Measurements from ENCODE around the gene ITGA2.

The ITGA2 gene

DNA sequence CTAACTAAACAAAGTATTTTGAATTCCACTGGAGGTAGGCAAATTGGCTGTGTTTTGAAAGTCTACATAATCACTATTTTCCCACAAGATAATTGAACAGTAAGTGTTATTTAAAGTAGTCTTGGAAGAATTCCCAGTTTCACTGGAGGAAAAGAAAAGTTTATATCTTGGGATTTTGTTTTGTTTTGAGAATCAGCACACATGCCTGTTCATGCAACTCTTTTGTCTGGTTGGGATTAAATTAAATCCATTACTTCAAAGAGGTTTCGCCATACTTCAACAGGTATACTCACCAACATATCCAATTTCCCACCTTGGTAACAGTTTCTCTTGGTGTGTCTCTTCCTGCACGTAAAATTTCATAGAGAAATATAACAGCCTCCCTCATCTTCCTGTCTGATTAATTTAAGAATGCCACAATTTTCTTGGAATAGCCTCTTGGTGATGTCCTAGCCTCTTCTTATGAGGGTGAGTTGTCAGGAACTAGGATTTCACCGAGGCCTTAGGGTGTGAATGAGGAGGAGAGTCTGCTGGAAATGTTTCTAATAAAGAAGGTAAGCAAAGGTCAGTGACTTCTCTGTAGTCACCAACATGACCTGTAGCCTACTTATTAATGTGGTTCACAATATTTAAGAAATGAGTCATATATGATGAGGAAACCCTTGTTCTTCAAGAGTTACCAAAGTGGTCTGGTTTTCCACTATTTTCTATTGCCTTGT lies 48.1 kb downstream of the ITGA2 start:
- peak; percentile 64 for ATAC-seq
- TF ChIP-seq TOX (CRISPR knock-in tag; IDR thresholded peaks at IDR 0.05; ENCODE audit: borderline replicate concordance) (peak; percentile 27; the same call in 1 of the 2 replicates), GLIS3 (CRISPR knock-in tag; IDR thresholded peaks at IDR 0.05) (no peak), ZC3H10 (CRISPR knock-in tag; IDR thresholded peaks at IDR 0.05) (no peak), ZFP30 (CRISPR knock-in tag; IDR thresholded peaks at IDR 0.05) (no peak)

DNA sequence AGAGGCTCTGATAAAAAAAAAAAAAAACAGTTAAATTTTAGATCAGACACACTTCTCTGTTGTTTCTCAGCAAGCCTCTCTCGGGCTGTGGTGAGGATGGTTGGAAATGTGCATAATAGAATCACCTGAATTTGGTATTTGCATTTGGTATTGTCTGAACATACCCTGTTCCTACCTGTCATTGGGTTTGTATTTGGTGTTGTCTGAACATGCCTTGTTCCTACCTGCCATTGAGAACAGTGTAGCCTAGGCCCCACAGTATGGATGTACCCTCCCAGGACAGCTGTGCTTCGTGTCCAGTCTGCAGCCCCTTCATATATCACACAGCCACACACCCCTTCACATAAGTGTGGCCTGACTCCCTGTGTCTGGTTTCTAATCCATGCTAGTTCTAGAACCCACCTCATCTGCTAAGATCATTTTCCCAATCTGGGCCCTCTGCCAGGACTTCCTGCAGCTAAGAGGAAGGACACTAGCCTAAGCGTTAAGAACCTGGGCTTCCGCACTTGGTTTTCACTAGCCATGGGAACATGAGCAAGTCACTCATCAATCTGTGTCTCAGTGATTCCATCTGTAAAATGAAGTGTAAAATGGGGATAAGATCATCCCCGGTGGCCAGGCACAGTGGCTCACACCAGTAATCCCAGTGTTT lies 49.2 kb downstream of the ITGA2 start:
- TF ChIP-seq ZNF565 (CRISPR knock-in tag; conservative IDR thresholded peaks at IDR 0.05; ENCODE audit: low read depth) (no peak), BACH2 (CRISPR knock-in tag; IDR thresholded peaks at IDR 0.05; ENCODE audit: borderline replicate concordance) (no peak), ISL1 (CRISPR knock-in tag; IDR thresholded peaks at IDR 0.05) (no peak), ZFP3 (CRISPR knock-in tag; IDR thresholded peaks at IDR 0.05) (no peak), RARB (CRISPR knock-in tag; IDR thresholded peaks at IDR 0.05) (no peak), OSR1 (CRISPR knock-in tag; IDR thresholded peaks at IDR 0.05) (no peak), ARNTL (CRISPR knock-in tag; IDR thresholded peaks at IDR 0.05; ENCODE audit: borderline replicate concordance, low read depth) (no peak)
- TF ChIP-seq, protein P1, sequence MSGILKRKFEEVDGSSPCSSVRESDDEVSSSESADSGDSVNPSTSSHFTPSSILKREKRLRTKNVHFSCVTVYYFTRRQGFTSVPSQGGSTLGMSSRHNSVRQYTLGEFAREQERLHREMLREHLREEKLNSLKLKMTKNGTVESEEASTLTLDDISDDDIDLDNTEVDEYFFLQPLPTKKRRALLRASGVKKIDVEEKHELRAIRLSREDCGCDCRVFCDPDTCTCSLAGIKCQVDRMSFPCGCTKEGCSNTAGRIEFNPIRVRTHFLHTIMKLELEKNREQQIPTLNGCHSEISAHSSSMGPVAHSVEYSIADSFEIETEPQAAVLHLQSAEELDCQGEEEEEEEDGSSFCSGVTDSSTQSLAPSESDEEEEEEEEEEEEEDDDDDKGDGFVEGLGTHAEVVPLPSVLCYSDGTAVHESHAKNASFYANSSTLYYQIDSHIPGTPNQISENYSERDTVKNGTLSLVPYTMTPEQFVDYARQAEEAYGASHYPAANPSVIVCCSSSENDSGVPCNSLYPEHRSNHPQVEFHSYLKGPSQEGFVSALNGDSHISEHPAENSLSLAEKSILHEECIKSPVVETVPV (CRISPR knock-in tag; IDR thresholded peaks at IDR 0.05): no peak
- TF ChIP-seq, protein P2, sequence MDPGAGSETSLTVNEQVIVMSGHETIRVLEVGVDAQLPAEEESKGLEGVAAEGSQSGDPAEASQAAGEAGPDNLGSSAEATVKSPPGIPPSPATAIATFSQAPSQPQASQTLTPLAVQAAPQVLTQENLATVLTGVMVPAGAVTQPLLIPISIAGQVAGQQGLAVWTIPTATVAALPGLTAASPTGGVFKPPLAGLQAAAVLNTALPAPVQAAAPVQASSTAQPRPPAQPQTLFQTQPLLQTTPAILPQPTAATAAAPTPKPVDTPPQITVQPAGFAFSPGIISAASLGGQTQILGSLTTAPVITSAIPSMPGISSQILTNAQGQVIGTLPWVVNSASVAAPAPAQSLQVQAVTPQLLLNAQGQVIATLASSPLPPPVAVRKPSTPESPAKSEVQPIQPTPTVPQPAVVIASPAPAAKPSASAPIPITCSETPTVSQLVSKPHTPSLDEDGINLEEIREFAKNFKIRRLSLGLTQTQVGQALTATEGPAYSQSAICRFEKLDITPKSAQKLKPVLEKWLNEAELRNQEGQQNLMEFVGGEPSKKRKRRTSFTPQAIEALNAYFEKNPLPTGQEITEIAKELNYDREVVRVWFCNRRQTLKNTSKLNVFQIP (CRISPR knock-in tag; IDR thresholded peaks at IDR 0.05; ENCODE audit: borderline replicate concordance, low read depth): no peak
- TF ChIP-seq, protein P3, sequence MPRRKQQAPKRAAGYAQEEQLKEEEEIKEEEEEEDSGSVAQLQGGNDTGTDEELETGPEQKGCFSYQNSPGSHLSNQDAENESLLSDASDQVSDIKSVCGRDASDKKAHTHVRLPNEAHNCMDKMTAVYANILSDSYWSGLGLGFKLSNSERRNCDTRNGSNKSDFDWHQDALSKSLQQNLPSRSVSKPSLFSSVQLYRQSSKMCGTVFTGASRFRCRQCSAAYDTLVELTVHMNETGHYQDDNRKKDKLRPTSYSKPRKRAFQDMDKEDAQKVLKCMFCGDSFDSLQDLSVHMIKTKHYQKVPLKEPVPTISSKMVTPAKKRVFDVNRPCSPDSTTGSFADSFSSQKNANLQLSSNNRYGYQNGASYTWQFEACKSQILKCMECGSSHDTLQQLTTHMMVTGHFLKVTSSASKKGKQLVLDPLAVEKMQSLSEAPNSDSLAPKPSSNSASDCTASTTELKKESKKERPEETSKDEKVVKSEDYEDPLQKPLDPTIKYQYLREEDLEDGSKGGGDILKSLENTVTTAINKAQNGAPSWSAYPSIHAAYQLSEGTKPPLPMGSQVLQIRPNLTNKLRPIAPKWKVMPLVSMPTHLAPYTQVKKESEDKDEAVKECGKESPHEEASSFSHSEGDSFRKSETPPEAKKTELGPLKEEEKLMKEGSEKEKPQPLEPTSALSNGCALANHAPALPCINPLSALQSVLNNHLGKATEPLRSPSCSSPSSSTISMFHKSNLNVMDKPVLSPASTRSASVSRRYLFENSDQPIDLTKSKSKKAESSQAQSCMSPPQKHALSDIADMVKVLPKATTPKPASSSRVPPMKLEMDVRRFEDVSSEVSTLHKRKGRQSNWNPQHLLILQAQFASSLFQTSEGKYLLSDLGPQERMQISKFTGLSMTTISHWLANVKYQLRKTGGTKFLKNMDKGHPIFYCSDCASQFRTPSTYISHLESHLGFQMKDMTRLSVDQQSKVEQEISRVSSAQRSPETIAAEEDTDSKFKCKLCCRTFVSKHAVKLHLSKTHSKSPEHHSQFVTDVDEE (CRISPR knock-in tag; IDR thresholded peaks at IDR 0.05): no peak
- no peak for ATAC-seq

DNA sequence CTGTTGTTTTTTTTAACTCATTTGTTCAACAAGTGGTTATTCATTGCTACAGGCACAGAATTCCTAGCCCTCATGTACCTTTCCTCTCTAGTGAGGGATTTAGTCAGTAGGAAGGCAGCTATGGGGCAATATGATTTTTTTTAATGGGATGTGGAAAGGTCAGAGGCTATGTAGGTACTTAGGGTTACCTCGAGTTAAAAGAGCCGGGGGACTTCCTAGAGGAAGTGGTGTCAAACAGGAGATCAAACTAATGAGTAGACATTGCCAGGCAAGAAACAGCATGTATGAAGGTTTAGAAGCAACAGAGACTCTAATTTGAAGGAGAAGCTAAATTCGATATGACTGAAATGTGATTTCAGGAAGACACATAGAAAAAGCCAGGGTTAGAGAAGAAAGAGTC lies 50.7 kb downstream of the ITGA2 start:
- ATAC-seq: no peak
- TF ChIP-seq, protein P4, sequence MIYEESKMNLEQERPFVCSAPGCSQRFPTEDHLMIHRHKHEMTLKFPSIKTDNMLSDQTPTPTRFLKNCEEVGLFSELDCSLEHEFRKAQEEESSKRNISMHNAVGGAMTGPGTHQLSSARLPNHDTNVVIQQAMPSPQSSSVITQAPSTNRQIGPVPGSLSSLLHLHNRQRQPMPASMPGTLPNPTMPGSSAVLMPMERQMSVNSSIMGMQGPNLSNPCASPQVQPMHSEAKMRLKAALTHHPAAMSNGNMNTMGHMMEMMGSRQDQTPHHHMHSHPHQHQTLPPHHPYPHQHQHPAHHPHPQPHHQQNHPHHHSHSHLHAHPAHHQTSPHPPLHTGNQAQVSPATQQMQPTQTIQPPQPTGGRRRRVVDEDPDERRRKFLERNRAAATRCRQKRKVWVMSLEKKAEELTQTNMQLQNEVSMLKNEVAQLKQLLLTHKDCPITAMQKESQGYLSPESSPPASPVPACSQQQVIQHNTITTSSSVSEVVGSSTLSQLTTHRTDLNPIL (CRISPR knock-in tag; IDR thresholded peaks at IDR 0.05; ENCODE audit: low read depth): no peak
- TF ChIP-seq ZNF8 (CRISPR knock-in tag; IDR thresholded peaks at IDR 0.05) (no peak), ZC3H10 (CRISPR knock-in tag; IDR thresholded peaks at IDR 0.05) (no peak), ZNF565 (CRISPR knock-in tag; conservative IDR thresholded peaks at IDR 0.05; ENCODE audit: low read depth) (no peak)
- TF ChIP-seq, protein P5, sequence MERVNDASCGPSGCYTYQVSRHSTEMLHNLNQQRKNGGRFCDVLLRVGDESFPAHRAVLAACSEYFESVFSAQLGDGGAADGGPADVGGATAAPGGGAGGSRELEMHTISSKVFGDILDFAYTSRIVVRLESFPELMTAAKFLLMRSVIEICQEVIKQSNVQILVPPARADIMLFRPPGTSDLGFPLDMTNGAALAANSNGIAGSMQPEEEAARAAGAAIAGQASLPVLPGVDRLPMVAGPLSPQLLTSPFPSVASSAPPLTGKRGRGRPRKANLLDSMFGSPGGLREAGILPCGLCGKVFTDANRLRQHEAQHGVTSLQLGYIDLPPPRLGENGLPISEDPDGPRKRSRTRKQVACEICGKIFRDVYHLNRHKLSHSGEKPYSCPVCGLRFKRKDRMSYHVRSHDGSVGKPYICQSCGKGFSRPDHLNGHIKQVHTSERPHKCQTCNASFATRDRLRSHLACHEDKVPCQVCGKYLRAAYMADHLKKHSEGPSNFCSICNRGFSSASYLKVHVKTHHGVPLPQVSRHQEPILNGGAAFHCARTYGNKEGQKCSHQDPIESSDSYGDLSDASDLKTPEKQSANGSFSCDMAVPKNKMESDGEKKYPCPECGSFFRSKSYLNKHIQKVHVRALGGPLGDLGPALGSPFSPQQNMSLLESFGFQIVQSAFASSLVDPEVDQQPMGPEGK (CRISPR knock-in tag; IDR thresholded peaks at IDR 0.05; ENCODE audit: borderline replicate concordance): no peak

Measured in SK-N-SH treated with all-trans-retinoic acid at 6 μM for 48 hours (cell line).